ENCODE data around the gene SFN. TPM values are rescaled to one million over a fixed set of nuclear protein-coding genes. Genes with fewer than 3 reads are reported as not detected.

The SFN gene
- total RNA-seq, 1 donor from 2014 or later, result 37.1 TPM

DNA sequence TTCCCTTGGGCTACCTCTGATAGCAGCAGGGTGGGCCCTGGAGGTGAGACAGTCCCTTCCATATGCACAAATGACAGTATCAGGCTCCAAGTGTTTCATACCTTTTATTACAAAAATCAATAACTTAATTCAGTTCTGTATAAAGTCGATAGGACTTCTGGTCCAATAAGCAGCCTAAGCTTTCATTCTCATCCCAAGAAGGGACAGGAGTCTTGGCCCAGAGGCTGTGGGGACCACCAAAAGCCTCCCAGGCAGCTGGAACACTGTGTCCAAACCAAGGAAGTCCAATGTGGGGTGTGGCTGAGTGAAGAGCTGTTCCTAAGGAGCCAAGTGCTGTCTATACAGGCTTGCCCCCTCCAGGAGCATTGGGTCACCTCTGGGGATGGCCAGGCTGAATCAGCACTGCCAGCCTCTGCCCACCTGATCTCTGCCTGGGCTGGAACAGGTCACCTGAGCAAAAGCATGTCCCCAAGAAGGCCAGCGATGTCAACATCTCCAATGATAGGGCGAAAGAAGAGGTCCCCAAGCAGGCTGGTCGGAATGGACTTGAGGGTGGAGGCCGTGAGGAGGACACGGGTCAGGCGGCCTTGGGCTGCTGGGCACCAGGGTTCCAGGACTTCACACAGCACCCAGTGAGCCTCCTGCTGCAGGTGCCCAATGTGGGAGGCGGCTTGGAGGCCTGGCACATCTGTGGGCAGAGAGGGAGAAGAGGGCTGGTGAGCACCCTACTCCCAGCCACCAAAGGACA, 48.6 kb downstream of the SFN start:
- DNase-seq (ENCODE audit: low spot score), result no peak

- no peak for DNase-seq (ENCODE audit: low spot score)
Observed at GRCh38 chr1:26912147-26912490, 49.2 kb downstream of the SFN start.

DNA sequence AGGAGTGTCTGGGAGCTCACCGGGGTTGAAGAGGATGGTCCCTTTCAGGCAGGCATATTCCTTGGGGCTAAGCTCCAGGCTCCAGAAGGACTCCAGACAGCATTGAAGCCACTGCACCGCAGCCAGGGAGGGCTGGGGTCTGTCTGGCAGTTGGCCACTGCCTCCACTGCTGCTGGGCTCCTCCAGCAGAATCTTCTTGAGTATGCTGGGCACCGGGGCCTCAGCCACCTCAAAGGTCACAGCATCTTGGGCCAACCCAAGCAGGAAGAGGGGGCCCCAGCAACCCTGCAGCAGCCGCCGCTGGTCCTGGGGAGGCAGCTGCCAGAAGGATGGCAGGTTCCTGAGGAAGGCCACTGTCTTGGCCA, 50.4 kb downstream of the SFN start:
- DNase-seq (ENCODE audit: low spot score), result no peak

Other genes starting within 250 kb of the SFN start
- 83.6 TPM for gene ARID1A, start 167.1 kb upstream of the SFN start, total RNA-seq
- gene PIGV, start 75.2 kb upstream of the SFN start, total RNA-seq, result 19.3 TPM
- 20.4 TPM for gene ZDHHC18, start 36.5 kb upstream of the SFN start, total RNA-seq
- gene GPN2, start 27.1 kb downstream of the SFN start, total RNA-seq, result 31.5 TPM
- gene GPATCH3, start 37.3 kb downstream of the SFN start, total RNA-seq, result 13.7 TPM
- gene NR0B2, start 50.8 kb downstream of the SFN start, total RNA-seq, result 98.9 TPM
- 70.8 TPM for gene NUDC, start 58.6 kb downstream of the SFN start, total RNA-seq
- 20.8 TPM for gene KDF1, start 97.3 kb downstream of the SFN start, total RNA-seq
- gene TRNP1, start 130.5 kb downstream of the SFN start, total RNA-seq, result 296 TPM
- gene TENT5B, start 149.7 kb downstream of the SFN start, total RNA-seq, result 9.3 TPM